ENCODE measurements around the gene CDCA8. TPM values are rescaled to one million over a fixed set of nuclear protein-coding genes. Genes with fewer than 3 reads are reported as not detected.

The CDCA8 gene
- total and polyA plus RNA-seq, 2 experiments from 2014 or later, result 31.6 to 37.9 TPM

DNA sequence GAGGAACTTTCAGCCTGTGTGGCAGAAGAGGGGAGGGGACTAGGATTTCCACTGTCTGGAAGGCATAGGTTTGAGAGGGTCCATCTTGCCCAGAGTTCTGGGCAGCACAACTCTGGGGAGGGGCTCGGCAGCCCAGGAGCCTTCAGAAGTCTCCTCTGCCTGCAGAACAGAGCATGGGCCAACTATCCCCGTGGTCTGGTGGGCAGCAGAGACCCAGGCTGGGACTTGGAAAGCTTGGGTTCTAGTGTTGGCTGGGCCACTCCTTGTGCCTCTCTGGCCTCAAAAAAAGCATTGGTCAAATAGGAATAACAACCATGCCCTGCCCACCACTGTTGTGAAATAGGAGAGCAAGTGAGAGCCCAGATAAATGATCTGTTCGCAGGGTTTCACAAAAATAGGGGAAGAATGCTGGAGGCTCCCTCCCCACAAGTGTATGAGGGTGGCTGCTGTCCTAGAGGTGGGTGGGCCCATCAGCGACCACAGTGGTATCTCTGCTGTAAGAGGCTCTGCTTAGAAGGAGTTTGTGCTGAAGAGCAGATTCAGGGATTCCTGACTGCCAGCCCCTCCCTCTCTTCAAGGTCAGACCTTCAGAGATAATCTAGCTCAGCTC lies 63.7 kb downstream of the CDCA8 start:
- no peaks in the 10 kb centered on the region for H3K36me3 ChIP-seq (ENCODE audit: insufficient read depth)
- no peaks in the 10 kb centered on the region for H3K9me2 ChIP-seq (ENCODE audit: insufficient read depth)
- H3K4me3 ChIP-seq, result no peak overlapping the region
- H3K36me3 Mint-ChIP-seq (ENCODE audit: low read depth), result no peaks in the 10 kb centered on the region
- peaks cover 92% of the 10 kb centered on the region for H3K27me3 ChIP-seq (ENCODE audit: insufficient read depth)
- no peak for TF ChIP-seq NANOG (IDR thresholded peaks at IDR 0.05; ENCODE audit: borderline replicate concordance)
- no peak for TF ChIP-seq EZH2phosphoT487 (IDR thresholded peaks at IDR 0.05; ENCODE audit: unreplicated experiment)
- TF ChIP-seq, protein P1, sequence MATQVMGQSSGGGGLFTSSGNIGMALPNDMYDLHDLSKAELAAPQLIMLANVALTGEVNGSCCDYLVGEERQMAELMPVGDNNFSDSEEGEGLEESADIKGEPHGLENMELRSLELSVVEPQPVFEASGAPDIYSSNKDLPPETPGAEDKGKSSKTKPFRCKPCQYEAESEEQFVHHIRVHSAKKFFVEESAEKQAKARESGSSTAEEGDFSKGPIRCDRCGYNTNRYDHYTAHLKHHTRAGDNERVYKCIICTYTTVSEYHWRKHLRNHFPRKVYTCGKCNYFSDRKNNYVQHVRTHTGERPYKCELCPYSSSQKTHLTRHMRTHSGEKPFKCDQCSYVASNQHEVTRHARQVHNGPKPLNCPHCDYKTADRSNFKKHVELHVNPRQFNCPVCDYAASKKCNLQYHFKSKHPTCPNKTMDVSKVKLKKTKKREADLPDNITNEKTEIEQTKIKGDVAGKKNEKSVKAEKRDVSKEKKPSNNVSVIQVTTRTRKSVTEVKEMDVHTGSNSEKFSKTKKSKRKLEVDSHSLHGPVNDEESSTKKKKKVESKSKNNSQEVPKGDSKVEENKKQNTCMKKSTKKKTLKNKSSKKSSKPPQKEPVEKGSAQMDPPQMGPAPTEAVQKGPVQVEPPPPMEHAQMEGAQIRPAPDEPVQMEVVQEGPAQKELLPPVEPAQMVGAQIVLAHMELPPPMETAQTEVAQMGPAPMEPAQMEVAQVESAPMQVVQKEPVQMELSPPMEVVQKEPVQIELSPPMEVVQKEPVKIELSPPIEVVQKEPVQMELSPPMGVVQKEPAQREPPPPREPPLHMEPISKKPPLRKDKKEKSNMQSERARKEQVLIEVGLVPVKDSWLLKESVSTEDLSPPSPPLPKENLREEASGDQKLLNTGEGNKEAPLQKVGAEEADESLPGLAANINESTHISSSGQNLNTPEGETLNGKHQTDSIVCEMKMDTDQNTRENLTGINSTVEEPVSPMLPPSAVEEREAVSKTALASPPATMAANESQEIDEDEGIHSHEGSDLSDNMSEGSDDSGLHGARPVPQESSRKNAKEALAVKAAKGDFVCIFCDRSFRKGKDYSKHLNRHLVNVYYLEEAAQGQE (IDR thresholded peaks at IDR 0.05; ENCODE audit: unreplicated experiment), result no peak
- no peak for TF ChIP-seq ZNF114 (CRISPR knock-in tag; IDR thresholded peaks at IDR 0.05)
- TF ChIP-seq EZH2 (IDR thresholded peaks at IDR 0.05; ENCODE audit: low read depth, unreplicated experiment), result no peak
- TF ChIP-seq POLR2AphosphoS5 (IDR thresholded peaks at IDR 0.05; ENCODE audit: low read depth), result no peak
- TF ChIP-seq ZNF331 (CRISPR knock-in tag; IDR thresholded peaks at IDR 0.05; ENCODE audit: low read depth), result no peak
- TF ChIP-seq, protein P2, sequence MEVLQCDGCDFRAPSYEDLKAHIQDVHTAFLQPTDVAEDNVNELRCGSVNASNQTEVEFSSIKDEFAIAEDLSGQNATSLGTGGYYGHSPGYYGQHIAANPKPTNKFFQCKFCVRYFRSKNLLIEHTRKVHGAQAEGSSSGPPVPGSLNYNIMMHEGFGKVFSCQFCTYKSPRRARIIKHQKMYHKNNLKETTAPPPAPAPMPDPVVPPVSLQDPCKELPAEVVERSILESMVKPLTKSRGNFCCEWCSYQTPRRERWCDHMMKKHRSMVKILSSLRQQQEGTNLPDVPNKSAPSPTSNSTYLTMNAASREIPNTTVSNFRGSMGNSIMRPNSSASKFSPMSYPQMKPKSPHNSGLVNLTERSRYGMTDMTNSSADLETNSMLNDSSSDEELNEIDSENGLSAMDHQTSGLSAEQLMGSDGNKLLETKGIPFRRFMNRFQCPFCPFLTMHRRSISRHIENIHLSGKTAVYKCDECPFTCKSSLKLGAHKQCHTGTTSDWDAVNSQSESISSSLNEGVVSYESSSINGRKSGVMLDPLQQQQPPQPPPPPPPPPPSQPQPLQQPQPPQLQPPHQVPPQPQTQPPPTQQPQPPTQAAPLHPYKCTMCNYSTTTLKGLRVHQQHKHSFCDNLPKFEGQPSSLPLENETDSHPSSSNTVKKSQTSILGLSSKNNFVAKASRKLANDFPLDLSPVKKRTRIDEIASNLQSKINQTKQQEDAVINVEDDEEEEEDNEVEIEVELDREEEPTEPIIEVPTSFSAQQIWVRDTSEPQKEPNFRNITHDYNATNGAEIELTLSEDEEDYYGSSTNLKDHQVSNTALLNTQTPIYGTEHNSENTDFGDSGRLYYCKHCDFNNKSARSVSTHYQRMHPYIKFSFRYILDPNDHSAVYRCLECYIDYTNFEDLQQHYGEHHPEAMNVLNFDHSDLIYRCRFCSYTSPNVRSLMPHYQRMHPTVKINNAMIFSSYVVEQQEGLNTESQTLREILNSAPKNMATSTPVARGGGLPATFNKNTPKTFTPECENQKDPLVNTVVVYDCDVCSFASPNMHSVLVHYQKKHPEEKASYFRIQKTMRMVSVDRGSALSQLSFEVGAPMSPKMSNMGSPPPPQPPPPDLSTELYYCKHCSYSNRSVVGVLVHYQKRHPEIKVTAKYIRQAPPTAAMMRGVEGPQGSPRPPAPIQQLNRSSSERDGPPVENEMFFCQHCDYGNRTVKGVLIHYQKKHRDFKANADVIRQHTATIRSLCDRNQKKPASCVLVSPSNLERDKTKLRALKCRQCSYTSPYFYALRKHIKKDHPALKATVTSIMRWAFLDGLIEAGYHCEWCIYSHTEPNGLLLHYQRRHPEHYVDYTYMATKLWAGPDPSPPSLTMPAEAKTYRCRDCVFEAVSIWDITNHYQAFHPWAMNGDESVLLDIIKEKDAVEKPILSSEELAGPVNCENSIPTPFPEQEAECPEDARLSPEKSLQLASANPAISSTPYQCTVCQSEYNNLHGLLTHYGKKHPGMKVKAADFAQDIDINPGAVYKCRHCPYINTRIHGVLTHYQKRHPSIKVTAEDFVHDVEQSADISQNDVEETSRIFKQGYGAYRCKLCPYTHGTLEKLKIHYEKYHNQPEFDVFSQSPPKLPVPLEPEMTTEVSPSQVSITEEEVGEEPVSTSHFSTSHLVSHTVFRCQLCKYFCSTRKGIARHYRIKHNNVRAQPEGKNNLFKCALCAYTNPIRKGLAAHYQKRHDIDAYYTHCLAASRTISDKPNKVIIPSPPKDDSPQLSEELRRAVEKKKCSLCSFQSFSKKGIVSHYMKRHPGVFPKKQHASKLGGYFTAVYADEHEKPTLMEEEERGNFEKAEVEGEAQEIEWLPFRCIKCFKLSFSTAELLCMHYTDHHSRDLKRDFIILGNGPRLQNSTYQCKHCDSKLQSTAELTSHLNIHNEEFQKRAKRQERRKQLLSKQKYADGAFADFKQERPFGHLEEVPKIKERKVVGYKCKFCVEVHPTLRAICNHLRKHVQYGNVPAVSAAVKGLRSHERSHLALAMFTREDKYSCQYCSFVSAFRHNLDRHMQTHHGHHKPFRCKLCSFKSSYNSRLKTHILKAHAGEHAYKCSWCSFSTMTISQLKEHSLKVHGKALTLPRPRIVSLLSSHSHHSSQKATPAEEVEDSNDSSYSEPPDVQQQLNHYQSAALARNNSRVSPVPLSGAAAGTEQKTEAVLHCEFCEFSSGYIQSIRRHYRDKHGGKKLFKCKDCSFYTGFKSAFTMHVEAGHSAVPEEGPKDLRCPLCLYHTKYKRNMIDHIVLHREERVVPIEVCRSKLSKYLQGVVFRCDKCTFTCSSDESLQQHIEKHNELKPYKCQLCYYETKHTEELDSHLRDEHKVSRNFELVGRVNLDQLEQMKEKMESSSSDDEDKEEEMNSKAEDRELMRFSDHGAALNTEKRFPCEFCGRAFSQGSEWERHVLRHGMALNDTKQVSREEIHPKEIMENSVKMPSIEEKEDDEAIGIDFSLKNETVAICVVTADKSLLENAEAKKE (CRISPR knock-in tag; IDR thresholded peaks at IDR 0.05), result no peak
- no peak for TF ChIP-seq JUNB (IDR thresholded peaks at IDR 0.05; ENCODE audit: unreplicated experiment)
- TF ChIP-seq STAT1 (IDR thresholded peaks at IDR 0.05; ENCODE audit: unreplicated experiment), result no peak
- TF ChIP-seq, protein P3, sequence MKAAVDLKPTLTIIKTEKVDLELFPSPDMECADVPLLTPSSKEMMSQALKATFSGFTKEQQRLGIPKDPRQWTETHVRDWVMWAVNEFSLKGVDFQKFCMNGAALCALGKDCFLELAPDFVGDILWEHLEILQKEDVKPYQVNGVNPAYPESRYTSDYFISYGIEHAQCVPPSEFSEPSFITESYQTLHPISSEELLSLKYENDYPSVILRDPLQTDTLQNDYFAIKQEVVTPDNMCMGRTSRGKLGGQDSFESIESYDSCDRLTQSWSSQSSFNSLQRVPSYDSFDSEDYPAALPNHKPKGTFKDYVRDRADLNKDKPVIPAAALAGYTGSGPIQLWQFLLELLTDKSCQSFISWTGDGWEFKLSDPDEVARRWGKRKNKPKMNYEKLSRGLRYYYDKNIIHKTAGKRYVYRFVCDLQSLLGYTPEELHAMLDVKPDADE (IDR thresholded peaks at IDR 0.05), result no peak
- no peak for TF ChIP-seq CREB1 (CRISPR knock-in tag; IDR thresholded peaks at IDR 0.05; ENCODE audit: low read depth)
- TF ChIP-seq, protein P4, sequence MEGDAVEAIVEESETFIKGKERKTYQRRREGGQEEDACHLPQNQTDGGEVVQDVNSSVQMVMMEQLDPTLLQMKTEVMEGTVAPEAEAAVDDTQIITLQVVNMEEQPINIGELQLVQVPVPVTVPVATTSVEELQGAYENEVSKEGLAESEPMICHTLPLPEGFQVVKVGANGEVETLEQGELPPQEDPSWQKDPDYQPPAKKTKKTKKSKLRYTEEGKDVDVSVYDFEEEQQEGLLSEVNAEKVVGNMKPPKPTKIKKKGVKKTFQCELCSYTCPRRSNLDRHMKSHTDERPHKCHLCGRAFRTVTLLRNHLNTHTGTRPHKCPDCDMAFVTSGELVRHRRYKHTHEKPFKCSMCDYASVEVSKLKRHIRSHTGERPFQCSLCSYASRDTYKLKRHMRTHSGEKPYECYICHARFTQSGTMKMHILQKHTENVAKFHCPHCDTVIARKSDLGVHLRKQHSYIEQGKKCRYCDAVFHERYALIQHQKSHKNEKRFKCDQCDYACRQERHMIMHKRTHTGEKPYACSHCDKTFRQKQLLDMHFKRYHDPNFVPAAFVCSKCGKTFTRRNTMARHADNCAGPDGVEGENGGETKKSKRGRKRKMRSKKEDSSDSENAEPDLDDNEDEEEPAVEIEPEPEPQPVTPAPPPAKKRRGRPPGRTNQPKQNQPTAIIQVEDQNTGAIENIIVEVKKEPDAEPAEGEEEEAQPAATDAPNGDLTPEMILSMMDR (conservative IDR thresholded peaks at IDR 0.05; ENCODE audit: low read depth in 2 of 2), result no peak
- DNase-seq (ENCODE audit: low spot score) (no peak), ATAC-seq (no peak)
- no peak overlapping the region for H2AFZ ChIP-seq
- no peaks in the 10 kb centered on the region for H3K4me1 ChIP-seq (ENCODE audit: insufficient read depth)
- no peaks in the 10 kb centered on the region; the same call in 1 of the 2 replicates for H4K20me1 ChIP-seq (replicated peaks; ENCODE audit: insufficient read depth)
- no peak overlapping the region for H3K27ac Mint-ChIP-seq
- peaks cover 51% of the 10 kb centered on the region for H3K27me3 Mint-ChIP-seq (ENCODE audit: insufficient read depth, low read depth, poor library complexity)
- no peak overlapping the region for H3K27ac ChIP-seq (ENCODE audit: low read depth)
- no peak overlapping the region for H3K4me2 ChIP-seq
- H3K9me3 Mint-ChIP-seq, result no peaks in the 10 kb centered on the region
- no peaks in the 10 kb centered on the region for H3K79me2 ChIP-seq (replicated peaks; ENCODE audit: insufficient read depth)
- H3K4me3 Mint-ChIP-seq, result no peak overlapping the region
- peaks cover 4% of the 10 kb centered on the region; the same call in 1 of the 2 replicates for H3F3A ChIP-seq (replicated peaks; ENCODE audit: low read depth)
- peaks cover 4% of the 10 kb centered on the region; the same call in 2 of the 3 replicates for H3K4me1 Mint-ChIP-seq
